ENCODE results near the gene TMEM92.
"Not testable (repeated sequence)": the region's sequence is repeated elsewhere in the genome, so short reads cannot be mapped to it uniquely, and the experiment has no call there.

The TMEM92 gene

GRCh38 chr17:50280801-50281441, 6.7 kb downstream of the TMEM92 start:
- Mint-ChIP-seq H3K36me3 (ENCODE audit: low read depth) (peaks cover 15% of the 10 kb centered on the region), H3K4me1 (peaks cover 68% of the 10 kb centered on the region), H3K4me3 (no peak overlapping the region), H3K27ac (peak overlapping the region; percentile 27), H3K27me3 (ENCODE audit: low read depth, poor library complexity) (no peaks in the 10 kb centered on the region), H3K9me3 (peaks cover 15% of the 10 kb centered on the region)
- no peak for DNase-seq
- no peak for TF ChIP-seq CTCF (IDR thresholded peaks at IDR 0.05)

GRCh38 chr17:50281739-50282401, 7.6 kb downstream of the TMEM92 start:
- Mint-ChIP-seq H3K36me3 (ENCODE audit: low read depth) (peaks cover 15% of the 10 kb centered on the region), H3K4me3 (no peak overlapping the region), H3K27me3 (ENCODE audit: low read depth, poor library complexity) (no peaks in the 10 kb centered on the region), H3K27ac (no peak overlapping the region), H3K9me3 (peaks cover 15% of the 10 kb centered on the region), H3K4me1 (peaks cover 68% of the 10 kb centered on the region)
- no peak for DNase-seq
- no peak for TF ChIP-seq CTCF (IDR thresholded peaks at IDR 0.05)

- DNase-seq, result no peak
- Mint-ChIP-seq H3K4me3 (no peak overlapping the region), H3K9me3 (peaks cover 15% of the 10 kb centered on the region), H3K36me3 (ENCODE audit: low read depth) (peaks cover 15% of the 10 kb centered on the region), H3K27me3 (ENCODE audit: low read depth, poor library complexity) (no peaks in the 10 kb centered on the region), H3K4me1 (peaks cover 55% of the 10 kb centered on the region), H3K27ac (no peak overlapping the region)
- no peak for TF ChIP-seq CTCF (IDR thresholded peaks at IDR 0.05)
Observed at GRCh38 chr17:50283246-50283645, 9.0 kb downstream of the TMEM92 start.

GRCh38 chr17:50283714-50284113, 9.4 kb downstream of the TMEM92 start:
- TF ChIP-seq CTCF (IDR thresholded peaks at IDR 0.05), result no peak
- peaks cover 55% of the 10 kb centered on the region for H3K4me1 Mint-ChIP-seq
- H3K4me3 Mint-ChIP-seq, result no peak overlapping the region
- H3K27me3 Mint-ChIP-seq (ENCODE audit: low read depth, poor library complexity), result no peaks in the 10 kb centered on the region
- H3K9me3 Mint-ChIP-seq, result peaks cover 19% of the 10 kb centered on the region
- peak overlapping the region; percentile 88 for H3K27ac Mint-ChIP-seq
- DNase-seq, result no peak
- peaks cover 15% of the 10 kb centered on the region for H3K36me3 Mint-ChIP-seq (ENCODE audit: low read depth)

- Mint-ChIP-seq H3K36me3 (ENCODE audit: low read depth) (peaks cover 15% of the 10 kb centered on the region), H3K27ac (no peak overlapping the region), H3K4me1 (peaks cover 70% of the 10 kb centered on the region), H3K4me3 (no peak overlapping the region), H3K27me3 (ENCODE audit: low read depth, poor library complexity) (peaks cover 3% of the 10 kb centered on the region), H3K9me3 (peaks cover 25% of the 10 kb centered on the region)
- no peak for DNase-seq
- no peak for TF ChIP-seq CTCF (IDR thresholded peaks at IDR 0.05)
Observed at GRCh38 chr17:50285941-50286340, 11.7 kb downstream of the TMEM92 start.

GRCh38 chr17:50287302-50287701, 13.0 kb downstream of the TMEM92 start:
- not testable (repeated sequence) for H3K27me3 Mint-ChIP-seq (ENCODE audit: low read depth, poor library complexity); DNase-seq; H3K36me3 Mint-ChIP-seq (ENCODE audit: low read depth); H3K27ac Mint-ChIP-seq; H3K4me3 Mint-ChIP-seq
- Mint-ChIP-seq H3K9me3 (peaks cover 21% of the 10 kb centered on the region), H3K4me1 (peaks cover 62% of the 10 kb centered on the region)
